GM18517 (cell line): ENCODE results near the gene FCGR3A.
"Not testable (repeated sequence)": the region's sequence is repeated elsewhere in the genome, so short reads cannot be mapped to it uniquely, and the experiment has no call there.

ENCODE experiments used
- ATAC-seq: cut with Tn5 transposase; IDR thresholded peaks from one replicate; pipeline ENCODE4 v1.9.1; 2021; ENCODE audit warnings: mild to moderate bottlenecking, moderate library complexity; ENCODE audit not compliant: unreplicated experiment

The FCGR3A gene

GRCh38 chr1:161557506-161558450 lies 8.2 kb upstream of the FCGR3A start:
- ATAC-seq: not testable (repeated sequence)

- ATAC-seq: not testable (repeated sequence)
Measured at GRCh38 chr1:161556990-161557389, 7.4 kb upstream of the FCGR3A start.

GRCh38 chr1:161556143-161556542 lies 6.5 kb upstream of the FCGR3A start:
- ATAC-seq: not testable (repeated sequence)

- not testable (repeated sequence) for ATAC-seq
Measured at GRCh38 chr1:161554815-161555417, 5.3 kb upstream of the FCGR3A start.

GRCh38 chr1:161554340-161554739 lies 4.7 kb upstream of the FCGR3A start:
- not testable (repeated sequence) for ATAC-seq

- not testable (repeated sequence) for ATAC-seq
Measured at GRCh38 chr1:161553631-161554030, 4.0 kb upstream of the FCGR3A start.

GRCh38 chr1:161550942-161551341 lies 1.3 kb upstream of the FCGR3A start:
- not testable (repeated sequence) for ATAC-seq

- not testable (repeated sequence) for ATAC-seq
Measured at GRCh38 chr1:161548749-161549406, 740 bp downstream of the FCGR3A start.

- not testable (repeated sequence) for ATAC-seq
Measured at GRCh38 chr1:161547995-161548741, 1.4 kb downstream of the FCGR3A start.

GRCh38 chr1:161545005-161545731 lies 4.5 kb downstream of the FCGR3A start:
- not testable (repeated sequence) for ATAC-seq

GRCh38 chr1:161543125-161543524 lies 6.5 kb downstream of the FCGR3A start:
- ATAC-seq: not testable (repeated sequence)

- ATAC-seq: peak; percentile 70
Measured at GRCh38 chr1:161542091-161542559, 7.5 kb downstream of the FCGR3A start.

GRCh38 chr1:161540570-161540960 lies 9.1 kb downstream of the FCGR3A start:
- not testable (repeated sequence) for ATAC-seq

- peak; percentile 57 for ATAC-seq
Measured at GRCh38 chr1:161539731-161540569, 9.7 kb downstream of the FCGR3A start.

GRCh38 chr1:161538925-161539479 lies 10.6 kb downstream of the FCGR3A start:
- ATAC-seq: not testable (repeated sequence)

GRCh38 chr1:161537068-161537669 lies 12.4 kb downstream of the FCGR3A start:
- ATAC-seq: not testable (repeated sequence)

GRCh38 chr1:161532644-161533567 lies 16.7 kb downstream of the FCGR3A start:
- not testable (repeated sequence) for ATAC-seq
